Sigmoid colon (tissue), 7 donors: ENCODE results near the gene U2AF2. TPM values are rescaled to one million over a fixed set of nuclear protein-coding genes. Genes with fewer than 3 reads are reported as not detected.

ENCODE experiments used
- DNase-seq: peaks from one replicate; pipeline ENCODE4 v3.0.0-alpha.2; 2019
- H3K27ac ChIP-seq, 4 donors: fragments of 200-600 bp; sonication (generic); one replicate each; pipeline ENCODE4 v1.5.1; 2016 to 2019; ENCODE audit warnings: mild to moderate bottlenecking in 1 of 4
- H3K27me3 ChIP-seq, 3 donors: fragments of 200-600 bp; sonication (generic); one replicate each; pipeline ENCODE4 v1.5.1; 2019; ENCODE audit warnings: mild to moderate bottlenecking in 1 of 3
- H3K36me3 ChIP-seq, 4 donors: fragments of 200-600 bp; sonication (generic); one replicate each; pipeline ENCODE4 v1.5.1; 2016 to 2019
- H3K4me1 ChIP-seq, 4 donors: fragments of 200-600 bp; sonication (generic); one replicate each; pipeline ENCODE4 v1.5.1; 2017 to 2019
- H3K4me3 ChIP-seq, 4 donors: fragments of 200-600 bp; sonication (generic); one replicate each; pipeline ENCODE4 v1.5.1; 2017 to 2019; ENCODE audit warnings: mild to moderate bottlenecking in 2 of 4, moderate library complexity in 1 of 4
- H3K9me3 ChIP-seq, 4 donors: fragments of 200-600 bp in 3 of 4; sonication (generic) in 3 of 4; one replicate each; pipeline versions ENCODE4 v1.5.1 to v1.6.1; 2013 to 2019
- CTCF ChIP-seq, 4 experiments: fragments of 450-650 bp in 3 of 4; fragments of 200-600 bp in 1 of 4; IDR thresholded peaks; one replicate each; pipeline ENCODE4 v1.5.1; 2016 to 2019; ENCODE audit warnings: antibody characterized with exemption in 4 of 4, mild to moderate bottlenecking in 3 of 4, moderate library complexity in 2 of 4
- EP300 ChIP-seq, 4 donors: sonication (generic); formaldehyde crosslinking; IDR thresholded peaks; one replicate each; pipeline ENCODE4 v1.6.1; 2017; ENCODE audit warnings: antibody characterized with exemption in 4 of 4
- POLR2A ChIP-seq, 2 donors: fragments of 450-650 bp; IDR thresholded peaks; one replicate each; pipeline ENCODE4 v1.6.1; 2016; ENCODE audit warnings: antibody characterized with exemption in 2 of 2, mild to moderate bottlenecking in 2 of 2, moderate library complexity in 2 of 2
- POLR2AphosphoS5 ChIP-seq, 4 donors: sonication (generic); formaldehyde crosslinking; IDR thresholded peaks; one replicate each; pipeline ENCODE4 v1.6.1; 2017; ENCODE audit warnings: antibody characterized with exemption in 4 of 4
- WGBS, 2 donors: extraction: QIAGEN DNeasy Blood & Tissue Kit; methylation state at CpG; one replicate each; pipeline ENCODE4 v1.1.7; 2013; 5-methylcytosine and 5-hydroxymethylcytosine counted together
- intact Hi-C: fragments of 100-400 bp; cut with DNase I; formaldehyde crosslinking; loops from one replicate; pipeline ENCODE4 v1.15.1; 2023
- polyA plus RNA-seq, 3 donors: library from polyadenylated mRNA; stranded (reverse); fragments of 200-250 nt; gene quantifications; one replicate each; pipeline ENCODE4 v1.2.3, GENCODE V29; 2013
- total RNA-seq, 4 donors: library from RNA; depleted of rRNA; stranded (reverse); fragments of >200 nt; gene quantifications; one replicate each; pipeline ENCODE4 v1.1.0, GENCODE V29; 2016
- donor health status: healthy with polysubstance abuse.
- donor health status: Bipolar disorder and iron deficiency.
- donor health status: healthy.

Gene U2AF2
- total and polyA plus RNA-seq, 7 donors, result 52.1 to 162 (median 79.7) TPM

- TF ChIP-seq POLR2A (IDR thresholded peaks at IDR 0.05) (no peak), CTCF (IDR thresholded peaks at IDR 0.05) (no peak), EP300 (IDR thresholded peaks at IDR 0.05) (no peak), POLR2AphosphoS5 (IDR thresholded peaks at IDR 0.05) (no peak)
- H3K9me3 ChIP-seq, result no peaks in the 10 kb centered on the region
- peaks cover 0 to 56% (median 51%) of the 10 kb centered on the region in 4 donors for H3K4me1 ChIP-seq
- intact Hi-C loops, result loop anchor here (1.0 to 10.0 kb wide), 4 partner anchors 55 to 540 kb away; partner anchors contain the start of genes FIZ1, PPP1R12C and RPL28
- H3K36me3 ChIP-seq, result peaks cover 0 to 15% (median 6%) of the 10 kb centered on the region in 4 donors
- H3K27me3 ChIP-seq, result no peaks in the 10 kb centered on the region
- peak; percentile 100 for DNase-seq
- peak overlapping the region; percentile 98 to 100 (median 99) for H3K27ac ChIP-seq
- peak overlapping the region; percentile 86 to 97 (median 94) for H3K4me3 ChIP-seq
- WGBS, 2 donors, result 0% methylated on average over 52 of the region's 52 CpGs
These were observed 440 bp upstream of the U2AF2 start for GRCh38 chr19:55654323-55654867.

- Histone ChIP-seq H3K9me3 (no peaks in the 10 kb centered on the region), H3K4me1 (peaks cover 0 to 57% (median 52%) of the 10 kb centered on the region in 4 donors), H3K27me3 (no peaks in the 10 kb centered on the region), H3K4me3 (peak overlapping the region; percentile 86 to 97 (median 94)), H3K36me3 (peaks cover 2 to 28% (median 15%) of the 10 kb centered on the region in 4 donors), H3K27ac (peak overlapping the region; percentile 98 to 100 (median 99))
- intact Hi-C loops, result loop anchor here (2.0 to 10.0 kb wide), 3 partner anchors 17 to 541 kb away; partner anchors contain the start of gene PPP1R12C
- 0% methylated on average over 19 of the region's 19 CpGs for WGBS, 2 donors
- no peak for DNase-seq
- no peak for TF ChIP-seq CTCF (IDR thresholded peaks at IDR 0.05)
These were observed 809 bp downstream of the U2AF2 start for GRCh38 chr19:55655648-55656040.

GRCh38 chr19:55656552-55656951 is 1.7 kb downstream of the U2AF2 start:
- peak overlapping the region in 1 of 4 donors; percentile 99 for H3K27ac ChIP-seq
- TF ChIP-seq EP300 (IDR thresholded peaks at IDR 0.05), result no peak
- no peak for TF ChIP-seq CTCF (IDR thresholded peaks at IDR 0.05)
- TF ChIP-seq POLR2AphosphoS5 (IDR thresholded peaks at IDR 0.05), result no peak
- no peak for TF ChIP-seq POLR2A (IDR thresholded peaks at IDR 0.05)
- peak overlapping the region in 3 of 4 donors; percentile 86 to 97 (median 97) for H3K4me3 ChIP-seq

GRCh38 chr19:55656988-55657747 is 2.3 kb downstream of the U2AF2 start:
- H3K4me1 ChIP-seq, result peaks cover 0 to 57% (median 52%) of the 10 kb centered on the region in 4 donors
- H3K27ac ChIP-seq, result no peak overlapping the region
- no peak for DNase-seq
- no peak for TF ChIP-seq CTCF (IDR thresholded peaks at IDR 0.05)
- TF ChIP-seq POLR2A (IDR thresholded peaks at IDR 0.05), result no peak
- TF ChIP-seq EP300 (IDR thresholded peaks at IDR 0.05), result no peak
- no peak for TF ChIP-seq POLR2AphosphoS5 (IDR thresholded peaks at IDR 0.05)
- no peaks in the 10 kb centered on the region for H3K27me3 ChIP-seq
- peaks cover 15 to 40% (median 26%) of the 10 kb centered on the region in 4 donors for H3K36me3 ChIP-seq
- H3K9me3 ChIP-seq, result no peaks in the 10 kb centered on the region
- 19 to 49% methylated on average over 18 of the region's 18 CpGs for WGBS, 2 donors
- H3K4me3 ChIP-seq, result peak overlapping the region in 3 of 4 donors; percentile 86 to 97 (median 97)
- intact Hi-C loops, result loop anchor here (2.0 to 10.0 kb wide), 2 partner anchors 16 to 542 kb away; partner anchors contain the start of gene PPP1R12C

More at GRCh38 chr19:55656552-55656951, 1.7 kb downstream of the U2AF2 start:
- WGBS, 2 donors, result 31 to 48% methylated on average over 7 of the region's 7 CpGs
- intact Hi-C loops, result loop anchor here (2.0 to 10.0 kb wide), 2 partner anchors 16 to 542 kb away; partner anchors contain the start of gene PPP1R12C
- Histone ChIP-seq H3K9me3 (no peaks in the 10 kb centered on the region), H3K4me1 (peaks cover 0 to 57% (median 52%) of the 10 kb centered on the region in 4 donors), H3K27me3 (no peaks in the 10 kb centered on the region), H3K36me3 (peaks cover 11 to 37% (median 22%) of the 10 kb centered on the region in 4 donors)
- DNase-seq, result no peak
